ENCODE results near the gene CFAP61. TPM values are rescaled to one million over a fixed set of nuclear protein-coding genes. Genes with fewer than 3 reads are reported as not detected.
"Not testable (repeated sequence)": the region's sequence is repeated elsewhere in the genome, so short reads cannot be mapped to it uniquely, and the experiment has no call there.

CFAP61 gene, protein sequence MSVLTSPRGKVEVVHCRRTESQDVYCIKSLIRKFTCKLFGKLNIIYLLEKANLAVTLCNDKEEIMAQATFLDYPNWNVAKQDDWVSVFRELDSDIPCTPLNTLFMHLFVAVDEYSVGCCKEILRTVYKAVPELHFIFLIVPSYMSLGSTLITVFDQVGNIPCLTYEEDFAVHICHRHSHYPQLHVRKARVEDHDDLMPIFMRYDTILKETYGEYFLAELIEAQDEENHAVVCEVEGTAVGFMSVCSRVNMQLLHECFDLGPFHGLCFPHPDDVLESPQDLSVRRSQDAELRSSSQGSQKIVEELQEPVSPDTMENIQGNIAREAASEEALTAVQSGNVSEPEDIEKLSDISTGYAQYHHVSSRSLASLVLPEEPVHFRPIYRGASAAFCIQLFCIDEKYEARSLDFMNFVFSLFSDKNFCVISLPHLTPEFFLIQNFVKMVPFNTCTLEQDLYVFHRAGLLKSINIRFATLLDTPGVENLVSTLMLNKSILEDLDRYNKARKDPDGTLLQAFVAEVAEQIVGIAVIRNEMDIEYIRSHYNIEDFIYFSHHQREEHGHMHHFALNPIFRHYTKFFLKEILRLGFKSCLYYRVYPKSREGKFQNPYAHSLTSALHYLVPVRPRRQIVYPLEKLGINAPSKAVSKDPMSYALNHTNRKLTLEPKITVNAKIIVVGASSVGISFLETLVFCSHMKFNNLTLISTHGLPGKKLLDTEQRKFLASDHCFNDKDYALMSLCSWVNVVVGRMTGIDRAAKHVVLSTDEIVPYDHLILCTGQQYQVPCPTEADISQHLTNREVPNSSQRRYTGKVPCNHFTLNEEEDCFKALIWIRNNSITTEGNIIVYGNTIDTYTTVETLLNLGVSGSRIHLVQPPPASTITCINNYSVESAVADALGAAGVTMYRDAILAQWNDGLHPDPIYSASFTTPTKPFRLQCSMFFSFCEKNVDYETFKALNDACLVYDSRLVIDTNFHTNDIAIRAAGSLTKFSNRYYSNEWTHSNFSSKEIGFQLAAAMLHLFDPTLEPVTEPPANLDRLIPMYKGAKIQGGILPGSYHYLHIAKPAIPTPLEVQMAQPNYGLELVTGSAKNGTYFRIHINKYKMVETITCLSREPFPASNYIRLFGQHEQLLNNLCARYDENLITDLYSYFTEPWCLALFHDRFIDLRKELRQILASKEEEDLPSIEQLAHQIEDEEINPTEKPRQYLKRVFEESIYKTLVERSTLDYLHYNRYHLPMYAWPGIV
- not detected in 2 replicates for total RNA-seq

GRCh38 chr20:20052074-20052970 is at the start of gene CFAP61, which contains the start of gene CRNKL1:
TSS of gene CFAP61 (plus strand) at chr20:20052532. CDS start at chr20:20056654, 4,122 bp downstream.
TSS of gene CRNKL1 (minus strand) at chr20:20052466. CDS start at chr20:20052342, 124 bp downstream.
- peak; percentile 85 for DNase-seq (ENCODE audit: extremely low read depth, low read depth, low spot score)

GRCh38 chr20:20003031-20003954 is 49.0 kb upstream of the CFAP61 start:
- no peak for DNase-seq (ENCODE audit: extremely low read depth, low read depth, low spot score)

GRCh38 chr20:20003955-20004322 is 48.4 kb upstream of the CFAP61 start:
- DNase-seq (ENCODE audit: extremely low read depth, low read depth, low spot score) = not testable (repeated sequence)

- DNase-seq (ENCODE audit: extremely low read depth, low read depth, low spot score) = no peak
Observed at GRCh38 chr20:20005342-20005741, 47.0 kb upstream of the CFAP61 start.

DNA sequence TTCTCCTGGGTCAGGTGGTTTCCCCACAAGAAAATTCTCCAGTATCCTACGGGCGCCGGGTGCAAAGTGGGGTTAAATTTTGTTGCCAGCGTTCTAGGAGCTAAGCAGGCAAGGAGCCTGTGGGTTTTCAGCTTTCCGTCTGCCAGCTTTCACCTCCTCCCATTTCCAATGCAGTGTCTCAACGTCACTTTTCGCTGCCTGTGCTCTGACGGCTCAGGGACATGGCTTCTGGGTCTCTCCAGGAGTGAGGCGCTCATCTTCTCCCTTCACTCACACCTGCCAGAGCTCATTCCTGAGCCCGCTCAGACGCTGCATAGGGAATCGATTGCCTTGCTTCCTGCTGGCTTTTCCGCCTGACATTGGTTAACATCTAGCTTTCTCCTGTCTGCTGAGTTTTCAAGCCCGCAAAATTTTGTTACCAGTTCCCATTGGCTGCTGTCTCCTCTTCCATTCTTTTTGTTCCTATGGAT is 42.5 kb upstream of the CFAP61 start:
- DNase-seq (ENCODE audit: extremely low read depth, low read depth, low spot score) = no peak

GRCh38 chr20:20010639-20011500 is 41.5 kb upstream of the CFAP61 start:
- DNase-seq (ENCODE audit: extremely low read depth, low read depth, low spot score) = no peak

DNA sequence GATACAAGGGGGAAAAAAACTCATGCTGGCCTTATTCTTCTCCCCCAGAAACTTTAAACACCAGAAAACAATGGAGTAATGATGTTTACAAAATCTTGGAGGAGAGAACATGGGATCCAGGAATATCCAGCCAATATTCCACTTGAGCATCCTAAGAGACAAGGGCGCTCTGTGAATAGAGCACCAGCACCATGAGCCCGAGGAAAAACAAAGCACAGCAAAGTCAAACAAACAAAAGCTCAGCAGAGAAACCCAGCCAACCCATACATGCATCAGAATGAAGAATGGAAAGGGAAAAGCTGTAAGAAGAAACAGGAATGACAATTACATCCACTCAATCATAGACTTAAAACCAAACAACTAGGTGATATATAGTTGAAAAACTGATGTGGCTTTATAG is 39.8 kb upstream of the CFAP61 start:
- no peak for DNase-seq (ENCODE audit: extremely low read depth, low read depth, low spot score)

- no peak for DNase-seq (ENCODE audit: extremely low read depth, low read depth, low spot score)
Observed at GRCh38 chr20:20014659-20015058, 37.7 kb upstream of the CFAP61 start.

GRCh38 chr20:20017001-20017843 is 35.1 kb upstream of the CFAP61 start, which contains the start of gene NAA20:
TSS of gene NAA20 (plus strand) at chr20:20017362. CDS start at chr20:20017397, 35 bp downstream.
- DNase-seq (ENCODE audit: extremely low read depth, low read depth, low spot score) = no peak

- no peak for DNase-seq (ENCODE audit: extremely low read depth, low read depth, low spot score)
Observed at GRCh38 chr20:20017844-20018185, 34.5 kb upstream of the CFAP61 start.

GRCh38 chr20:20018366-20018765 is 34.0 kb upstream of the CFAP61 start:
- no peak for DNase-seq (ENCODE audit: extremely low read depth, low read depth, low spot score)

GRCh38 chr20:20019123-20019522 is 33.2 kb upstream of the CFAP61 start:
- no peak for DNase-seq (ENCODE audit: extremely low read depth, low read depth, low spot score)

DNA sequence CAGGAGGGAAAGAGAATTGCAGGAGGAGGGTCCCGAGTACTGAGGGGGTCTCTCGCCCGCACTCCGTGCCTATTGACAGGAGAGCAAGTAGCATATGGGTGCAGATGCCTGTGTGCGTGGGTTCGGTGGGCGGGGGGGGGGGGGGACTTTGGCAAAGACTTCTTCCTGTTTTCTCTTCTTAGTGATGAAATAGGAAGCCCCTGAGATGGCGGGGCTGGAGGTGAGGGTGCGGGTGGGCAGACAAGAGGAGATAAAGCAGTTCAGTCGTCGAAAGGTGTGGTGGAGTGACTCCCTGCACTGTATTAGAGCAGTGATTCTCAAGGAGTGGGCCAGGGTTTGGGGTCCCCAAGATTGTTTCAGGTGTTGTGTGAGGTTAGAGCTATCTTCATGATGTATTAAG is 31.4 kb upstream of the CFAP61 start:
- no peak for DNase-seq (ENCODE audit: extremely low read depth, low read depth, low spot score)

DNA sequence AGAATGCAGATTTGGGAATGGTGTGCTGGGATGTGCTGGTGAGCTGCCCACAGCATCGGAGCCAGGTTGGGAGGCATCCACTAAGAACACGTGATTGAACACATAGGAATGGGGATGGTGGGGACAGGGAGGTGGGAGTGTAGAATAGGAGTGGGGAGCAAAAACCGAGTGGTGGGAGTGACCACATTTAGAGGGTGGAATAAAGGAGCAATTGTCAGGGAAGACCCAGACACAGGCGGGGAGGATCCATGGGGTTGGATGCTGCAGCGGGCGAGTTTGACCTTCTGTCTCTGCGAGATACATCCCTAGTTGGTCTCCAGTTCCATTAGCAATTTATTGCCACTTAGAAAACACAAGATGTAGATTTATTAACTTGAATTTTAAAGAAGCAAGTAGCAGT is 30.5 kb upstream of the CFAP61 start:
- DNase-seq (ENCODE audit: extremely low read depth, low read depth, low spot score) = no peak

DNA sequence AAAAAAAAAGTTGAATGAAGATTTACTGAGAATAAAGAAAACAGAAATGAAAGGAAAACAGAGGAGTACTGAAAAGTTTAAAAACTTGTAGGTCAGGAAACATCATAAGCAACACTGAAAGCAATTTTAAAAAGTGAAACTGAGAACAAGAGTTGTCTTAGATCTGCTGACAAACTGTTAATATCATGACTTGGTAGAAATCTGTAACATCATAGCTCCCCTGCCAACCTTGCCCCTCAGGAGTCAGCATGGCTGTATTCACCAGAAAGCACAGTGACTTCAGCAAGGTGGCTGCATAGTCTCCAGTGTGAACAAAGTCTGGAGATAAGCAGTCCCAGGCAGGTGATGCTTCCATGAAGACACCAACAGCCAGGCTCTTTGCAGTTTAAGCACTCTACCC is 29.8 kb upstream of the CFAP61 start:
- no peak for DNase-seq (ENCODE audit: extremely low read depth, low read depth, low spot score)

DNA sequence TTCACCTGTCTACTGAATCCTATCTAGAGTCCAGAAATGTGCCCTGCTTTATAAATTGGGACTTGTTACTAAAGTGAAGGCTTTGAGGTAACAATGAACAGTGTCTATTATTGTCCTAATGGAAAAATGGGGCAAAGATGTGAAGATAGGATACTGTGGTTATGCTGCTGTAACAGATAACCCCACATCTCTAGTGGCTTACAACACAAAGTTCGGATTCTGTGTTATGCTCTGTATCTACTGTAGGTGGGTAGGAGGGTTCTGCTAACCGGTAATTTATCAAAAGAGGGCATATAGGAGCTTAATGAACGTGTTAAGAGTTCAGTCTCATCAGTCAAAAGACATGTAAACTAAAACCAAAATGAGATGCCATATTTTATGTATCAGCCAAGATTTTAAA is 28.9 kb upstream of the CFAP61 start:
- DNase-seq (ENCODE audit: extremely low read depth, low read depth, low spot score) = no peak

DNA sequence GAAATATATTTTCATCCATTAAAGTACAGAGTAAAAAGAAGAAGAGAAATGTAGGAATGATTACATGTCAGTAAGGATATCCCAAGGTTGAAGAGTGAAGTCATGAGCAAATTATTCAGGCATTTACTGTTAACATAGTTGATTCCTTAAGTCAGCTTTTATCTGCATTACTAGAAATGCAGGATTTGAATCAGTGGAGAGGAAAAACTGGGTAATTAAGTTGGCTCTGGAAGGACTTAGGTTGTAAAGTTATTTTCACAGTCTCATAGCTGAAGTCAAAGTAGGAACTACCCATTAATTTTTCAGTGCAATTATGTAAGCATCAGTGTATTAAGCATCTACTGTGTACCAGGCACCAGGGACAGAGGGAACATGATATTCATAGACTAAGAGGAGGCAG is 27.4 kb upstream of the CFAP61 start:
- no peak for DNase-seq (ENCODE audit: extremely low read depth, low read depth, low spot score)

Measured in glomerular endothelial cell (primary cell).